Stromal cell of bone marrow (primary cell): ENCODE measurements around the gene TEX11.
"Not testable (repeated sequence)": the region's sequence is repeated elsewhere in the genome, so short reads cannot be mapped to it uniquely, and the experiment has no call there.

Experiments used
- DNase-seq: peaks from one replicate; pipeline ENCODE4 v3.0.0-alpha.2; 2012; ENCODE audit warnings: low read depth

The TEX11 gene

DNA sequence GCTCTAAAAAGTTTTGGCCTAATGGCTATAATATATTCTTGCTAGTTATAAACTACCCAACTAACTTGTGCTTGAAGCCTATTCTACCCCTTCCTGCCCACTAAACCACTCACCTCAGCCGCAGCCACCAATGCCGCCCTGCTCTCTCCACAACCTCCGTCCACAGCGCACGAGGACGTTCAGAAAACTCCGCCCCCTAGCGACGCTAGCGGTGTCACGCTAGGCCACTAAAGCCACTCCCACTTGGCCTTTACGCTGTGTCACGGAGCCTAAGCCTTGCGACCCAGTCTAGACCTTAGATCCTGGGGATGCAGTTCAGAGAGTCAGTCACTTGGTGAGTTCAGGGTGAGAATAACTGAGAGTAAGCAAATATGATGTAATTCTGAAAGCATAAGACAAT lies at the start of gene TEX11:
TSS of gene TEX11 (minus strand) at position 171 of the 400 bp plus-strand sequence. CDS start 922 bp downstream, outside the sequence.
- no peak for DNase-seq

DNA sequence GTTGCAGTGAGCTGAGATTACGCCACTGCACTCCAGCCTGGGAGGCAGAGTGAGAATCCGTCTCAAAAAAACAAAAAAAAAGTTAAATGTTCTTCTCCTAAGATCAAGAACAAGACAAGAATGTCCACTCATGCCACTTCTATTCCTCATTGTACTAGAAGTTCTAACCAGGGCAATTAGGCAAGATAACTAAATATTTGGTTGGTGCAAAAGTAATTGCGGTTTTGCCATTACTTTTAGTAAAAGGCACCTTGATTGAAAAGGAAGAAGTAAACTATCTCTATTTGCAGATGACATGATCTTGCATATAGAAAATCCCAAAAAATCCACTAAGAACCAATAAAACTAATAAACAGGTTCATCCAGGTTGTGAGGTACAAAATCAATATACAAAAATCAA lies 46.4 kb upstream of the TEX11 start:
- no peak for DNase-seq

DNA sequence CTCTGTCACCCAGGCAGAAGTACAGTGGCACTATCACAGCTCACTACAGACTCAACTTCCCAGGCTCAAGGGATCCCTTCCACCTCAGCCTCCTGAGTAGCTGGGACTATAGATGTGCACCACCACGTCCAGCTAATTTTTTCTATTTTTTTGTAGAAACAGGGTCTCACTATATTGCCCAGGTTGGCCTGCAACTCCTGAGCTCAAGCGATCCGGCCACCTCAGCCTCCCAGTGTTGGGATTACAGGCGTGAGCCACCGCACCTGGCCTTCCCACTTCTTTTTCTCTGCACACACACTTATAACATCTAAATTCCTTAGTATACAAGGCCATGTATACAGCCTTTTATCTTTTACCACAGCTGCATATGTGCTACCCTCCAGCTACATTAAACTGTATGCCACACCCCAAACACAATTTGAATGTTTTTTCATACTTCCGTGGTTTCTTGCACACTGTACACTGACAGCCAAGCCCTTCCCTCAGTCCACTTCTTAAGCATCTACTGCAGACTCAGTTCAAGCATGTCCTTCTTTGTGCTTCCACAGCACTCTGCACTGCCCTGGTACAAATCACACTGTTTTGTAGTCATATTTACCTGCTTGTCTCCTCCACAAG lies 15.9 kb upstream of the TEX11 start:
- no peak for DNase-seq

DNA sequence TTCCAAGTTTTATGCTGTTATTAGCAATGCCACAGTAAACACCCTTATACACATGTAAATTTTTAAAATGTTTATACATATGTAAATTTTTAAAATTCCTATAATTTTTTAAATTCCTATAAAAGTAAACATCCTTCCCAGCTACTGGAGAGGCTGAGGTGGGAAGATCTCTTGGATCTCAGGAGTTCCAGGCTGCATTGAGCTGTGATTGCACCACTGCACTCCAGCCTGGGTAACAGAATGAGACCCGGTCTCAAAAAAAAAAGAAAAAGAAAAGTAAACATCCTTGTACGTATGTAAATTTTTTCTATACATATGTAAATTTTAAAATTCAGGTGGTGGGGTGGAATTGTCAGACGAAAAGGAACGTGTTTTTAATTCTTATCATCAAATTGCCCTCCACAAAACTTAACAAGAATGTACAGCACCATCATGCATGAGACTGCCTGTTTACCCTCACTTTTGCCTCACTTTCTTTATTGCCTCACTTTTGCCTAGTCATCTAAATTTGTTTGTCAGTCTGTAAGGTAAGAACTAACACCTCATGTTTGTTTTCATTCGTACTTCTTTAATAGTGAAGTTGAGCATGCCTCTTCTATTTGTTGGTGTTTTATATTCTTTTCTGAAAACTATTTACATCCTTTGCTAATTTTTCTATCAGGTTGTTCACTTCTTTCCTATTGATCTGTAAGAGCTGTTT lies 14.4 kb upstream of the TEX11 start:
- no peak for DNase-seq

DNA sequence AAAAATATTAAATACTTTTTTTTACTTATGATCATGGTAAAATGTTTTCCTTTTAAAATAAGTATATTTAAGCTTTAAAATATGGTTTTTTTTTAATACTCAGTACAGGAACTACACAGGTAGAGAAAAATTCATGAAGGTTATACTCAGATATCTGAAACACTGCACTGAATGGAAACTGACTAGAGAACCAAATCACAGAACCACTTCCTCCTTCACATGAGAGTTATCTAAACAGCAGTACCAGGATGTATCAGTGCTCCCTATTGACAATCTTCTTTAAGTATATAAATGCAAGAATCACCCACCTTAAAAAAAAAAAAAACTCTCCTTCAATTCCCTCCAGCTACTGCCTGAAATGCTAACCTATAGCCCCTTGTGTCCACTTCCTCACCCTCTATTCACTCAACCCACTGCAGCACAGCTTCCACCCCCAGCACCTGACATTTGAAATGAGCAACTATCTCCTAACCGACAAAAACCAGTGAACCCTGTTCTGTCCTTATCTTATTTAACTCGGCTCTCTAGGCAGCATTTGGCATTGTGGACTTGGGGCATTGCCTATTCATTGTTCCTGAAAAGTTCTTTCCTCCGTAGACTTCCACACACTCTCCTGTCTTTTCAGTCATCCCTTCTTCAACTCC lies 13.3 kb upstream of the TEX11 start:
- no peak for DNase-seq

DNA sequence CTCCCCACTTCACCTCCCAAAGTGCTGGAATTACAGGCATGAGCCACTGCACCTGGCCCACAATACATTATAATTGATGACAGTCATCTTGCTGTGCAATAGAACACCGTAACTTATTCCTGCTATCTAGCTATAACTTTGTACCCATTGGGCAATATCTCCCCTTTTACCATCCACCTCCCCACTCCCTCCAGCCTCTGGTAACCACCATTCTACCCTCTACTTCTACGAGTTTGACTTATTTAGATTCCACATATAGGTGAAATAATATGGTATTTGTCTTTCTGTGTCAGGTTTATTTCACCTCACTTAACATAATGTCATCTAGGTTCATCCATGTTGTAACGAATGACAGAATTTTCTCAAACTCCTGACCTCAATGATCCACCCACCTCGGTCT lies 8.2 kb upstream of the TEX11 start:
- DNase-seq: no peak

DNA sequence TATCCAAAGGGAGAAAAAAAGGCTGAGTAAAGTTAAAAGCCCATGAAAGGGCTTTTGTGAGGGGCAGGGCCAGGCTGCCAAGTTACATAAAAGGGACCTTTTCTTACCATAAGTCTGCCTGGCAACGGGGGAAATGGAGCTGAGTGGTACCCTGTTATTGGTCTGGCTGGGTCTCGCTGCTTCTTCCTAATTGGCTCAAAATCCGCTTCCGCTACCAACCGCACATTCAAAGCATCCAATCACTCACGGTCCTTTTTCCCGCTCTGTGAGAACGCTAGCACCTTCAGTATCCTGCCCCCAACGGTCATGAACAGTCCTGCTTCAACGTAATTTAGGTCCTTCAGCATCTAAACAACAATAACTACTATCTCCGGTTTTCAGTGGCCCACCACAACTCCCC lies 611 bp downstream of the TEX11 start:
- no peak for DNase-seq

DNA sequence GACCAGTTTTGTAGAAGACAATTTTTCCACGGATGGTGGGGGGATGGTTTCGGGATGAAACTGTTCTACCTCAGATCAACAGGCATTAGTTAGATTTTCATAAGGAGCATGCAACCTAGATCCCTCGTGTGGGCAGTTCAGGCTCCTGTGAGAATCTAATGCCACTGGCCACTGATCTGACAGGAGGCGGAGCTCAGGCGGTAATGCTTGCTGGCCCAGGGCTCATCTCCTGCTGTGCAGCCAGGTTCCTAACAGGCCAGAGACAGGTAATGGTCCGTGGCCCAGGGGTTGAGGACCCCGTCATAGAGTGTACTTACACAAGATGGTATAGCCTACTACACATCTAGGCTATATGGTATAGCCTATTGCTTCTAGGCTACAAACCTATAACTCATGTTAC lies 7.0 kb downstream of the TEX11 start:
- DNase-seq: no peak

DNA sequence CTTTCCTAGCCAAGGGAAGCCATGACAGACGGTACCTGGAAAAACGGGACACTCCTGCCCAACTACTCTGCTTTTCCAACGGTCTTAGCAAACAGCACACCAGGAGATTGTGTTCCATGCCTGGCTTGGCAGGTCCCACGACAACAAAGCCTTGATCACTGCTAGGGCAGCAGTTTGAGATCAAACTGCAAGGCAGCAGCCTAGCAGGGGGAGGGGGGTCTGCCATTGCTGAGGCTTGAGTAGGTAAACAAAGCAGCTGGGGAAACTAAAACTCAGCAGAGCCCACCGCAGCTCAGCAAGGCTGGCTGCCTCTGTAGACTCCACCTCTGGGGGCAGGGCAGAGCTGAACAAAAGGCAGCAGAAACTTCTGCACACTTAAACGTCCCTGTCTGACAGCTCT lies 18.1 kb downstream of the TEX11 start:
- DNase-seq: not testable (repeated sequence)

DNA sequence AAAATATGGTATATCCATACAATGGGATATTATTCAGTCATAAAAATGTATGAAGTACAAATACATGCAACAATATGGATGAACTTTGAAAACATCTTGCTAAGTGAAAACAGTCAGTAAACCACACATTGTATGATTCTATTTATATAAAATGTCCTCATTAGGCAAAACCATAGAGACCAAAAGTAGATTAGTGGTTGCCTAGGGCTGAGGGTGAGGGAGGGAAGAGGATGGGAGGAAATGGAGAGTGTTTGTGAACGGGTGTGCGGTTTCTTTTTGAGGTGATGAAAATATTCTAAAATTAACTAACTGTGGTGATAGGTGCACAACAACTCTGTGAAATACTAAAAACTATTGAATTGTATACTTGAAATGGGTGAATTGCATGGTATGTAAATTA lies 29.6 kb downstream of the TEX11 start:
- DNase-seq: no peak

DNA sequence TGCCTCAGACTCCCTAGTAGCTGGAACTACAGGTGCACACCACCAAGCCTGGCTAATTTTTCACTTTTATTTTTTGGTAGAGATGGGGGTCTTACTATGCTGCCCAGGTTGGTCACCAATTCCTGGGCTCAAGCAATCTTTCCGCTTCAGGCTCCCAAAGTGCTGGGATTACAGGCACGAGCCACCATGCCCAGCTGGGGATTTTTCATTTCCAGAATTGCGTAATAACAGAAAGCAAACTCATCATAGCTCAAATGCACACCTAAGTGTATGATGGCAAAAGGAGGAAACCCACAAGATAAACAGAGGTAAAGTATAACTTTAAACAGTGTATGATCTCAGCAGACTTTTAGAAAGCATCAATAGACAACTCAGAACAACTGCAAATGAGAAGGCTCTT lies 56.2 kb downstream of the TEX11 start:
- DNase-seq: no peak

DNA sequence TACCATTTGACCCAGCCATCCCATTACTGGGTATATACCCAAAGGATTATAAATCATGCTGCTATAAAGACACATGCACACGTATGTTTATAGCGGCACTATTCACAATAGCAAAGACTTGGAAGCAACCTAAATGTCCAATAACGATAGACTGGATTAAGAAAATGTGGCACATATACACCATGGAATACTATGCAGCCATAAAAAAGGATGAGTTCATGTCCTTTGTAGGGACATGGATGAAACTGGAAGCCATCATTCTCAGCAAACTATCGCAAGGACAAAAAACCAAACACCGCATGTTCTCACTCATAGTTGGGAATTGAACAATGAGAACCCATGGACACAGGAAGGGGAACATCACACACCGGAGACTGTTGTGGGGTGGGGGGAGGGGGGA lies 64.4 kb downstream of the TEX11 start:
- DNase-seq: not testable (repeated sequence)

DNA sequence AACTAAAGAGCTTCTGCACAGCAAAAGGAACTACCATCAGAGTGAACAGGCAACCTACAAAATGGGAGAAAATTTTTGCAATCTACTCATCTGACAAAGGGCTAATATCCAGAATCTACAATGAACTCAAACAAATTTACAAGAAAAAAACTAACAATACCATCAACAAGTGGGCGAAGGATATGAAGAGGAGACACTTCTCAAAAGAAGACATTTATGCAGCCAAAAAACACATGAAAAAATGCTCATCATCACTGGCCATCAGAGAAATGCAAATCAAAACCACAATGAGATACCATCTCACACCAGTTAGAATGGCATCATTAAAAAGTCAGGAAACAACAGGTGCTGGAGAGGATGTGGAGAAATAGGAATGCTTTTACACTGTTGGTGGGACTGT lies 64.9 kb downstream of the TEX11 start:
- not testable (repeated sequence) for DNase-seq

DNA sequence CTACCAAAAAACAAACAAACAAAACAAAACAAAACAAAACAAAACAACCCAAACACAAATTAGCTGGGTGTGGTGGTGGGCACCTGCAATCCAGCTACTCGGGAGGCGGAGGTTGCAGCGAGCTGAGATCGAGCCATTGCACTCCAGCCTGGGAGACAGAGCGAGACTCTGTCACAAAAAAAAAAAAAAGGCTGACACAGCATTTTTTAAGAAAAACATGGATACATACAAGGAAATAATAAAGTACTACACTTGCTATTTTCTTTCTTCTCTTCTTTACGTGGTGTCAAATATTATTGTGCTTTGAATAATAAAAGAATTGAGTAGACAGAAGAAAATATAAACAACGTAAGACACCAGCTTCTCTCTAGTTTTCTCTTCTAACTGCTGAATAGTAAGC lies 73.9 kb downstream of the TEX11 start:
- no peak for DNase-seq

DNA sequence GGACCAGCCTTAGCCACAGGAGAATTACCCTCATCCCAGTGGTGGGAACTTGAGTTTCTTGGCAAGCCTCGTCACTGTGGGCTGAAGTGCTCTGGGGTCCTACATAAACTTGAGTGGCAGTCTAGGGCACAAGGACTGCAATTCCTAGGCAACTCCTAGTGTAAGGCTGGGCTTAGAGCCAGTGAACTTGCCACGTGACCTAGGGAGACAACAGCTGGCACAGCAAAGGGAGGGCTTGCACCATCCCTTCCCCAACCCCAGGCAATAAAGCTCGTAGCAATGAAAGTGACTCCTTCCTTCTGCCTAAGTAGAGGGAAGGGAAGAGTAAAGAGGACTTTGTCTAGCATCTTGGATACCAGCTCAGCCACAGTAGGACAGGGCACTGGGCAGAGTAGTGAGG lies 81.8 kb downstream of the TEX11 start:
- DNase-seq: no peak

DNA sequence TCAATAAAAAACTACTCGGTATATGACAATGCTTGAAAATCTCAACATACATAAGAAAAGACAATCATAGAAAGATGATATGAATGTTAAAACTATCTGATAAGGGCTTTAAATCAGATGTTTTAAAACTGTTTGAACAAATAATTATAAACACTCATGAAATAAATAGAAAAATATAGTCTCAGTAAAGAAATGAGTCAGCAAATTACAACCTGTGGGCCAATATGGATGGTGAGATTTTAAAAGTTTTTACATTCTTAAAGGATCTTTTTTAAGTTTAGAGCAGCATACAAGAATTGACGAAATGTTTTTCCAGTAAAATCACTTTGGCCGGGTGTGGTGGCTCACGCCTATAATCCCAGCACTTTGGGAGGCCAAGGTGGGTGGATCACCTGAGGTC lies 83.1 kb downstream of the TEX11 start:
- DNase-seq: no peak

DNA sequence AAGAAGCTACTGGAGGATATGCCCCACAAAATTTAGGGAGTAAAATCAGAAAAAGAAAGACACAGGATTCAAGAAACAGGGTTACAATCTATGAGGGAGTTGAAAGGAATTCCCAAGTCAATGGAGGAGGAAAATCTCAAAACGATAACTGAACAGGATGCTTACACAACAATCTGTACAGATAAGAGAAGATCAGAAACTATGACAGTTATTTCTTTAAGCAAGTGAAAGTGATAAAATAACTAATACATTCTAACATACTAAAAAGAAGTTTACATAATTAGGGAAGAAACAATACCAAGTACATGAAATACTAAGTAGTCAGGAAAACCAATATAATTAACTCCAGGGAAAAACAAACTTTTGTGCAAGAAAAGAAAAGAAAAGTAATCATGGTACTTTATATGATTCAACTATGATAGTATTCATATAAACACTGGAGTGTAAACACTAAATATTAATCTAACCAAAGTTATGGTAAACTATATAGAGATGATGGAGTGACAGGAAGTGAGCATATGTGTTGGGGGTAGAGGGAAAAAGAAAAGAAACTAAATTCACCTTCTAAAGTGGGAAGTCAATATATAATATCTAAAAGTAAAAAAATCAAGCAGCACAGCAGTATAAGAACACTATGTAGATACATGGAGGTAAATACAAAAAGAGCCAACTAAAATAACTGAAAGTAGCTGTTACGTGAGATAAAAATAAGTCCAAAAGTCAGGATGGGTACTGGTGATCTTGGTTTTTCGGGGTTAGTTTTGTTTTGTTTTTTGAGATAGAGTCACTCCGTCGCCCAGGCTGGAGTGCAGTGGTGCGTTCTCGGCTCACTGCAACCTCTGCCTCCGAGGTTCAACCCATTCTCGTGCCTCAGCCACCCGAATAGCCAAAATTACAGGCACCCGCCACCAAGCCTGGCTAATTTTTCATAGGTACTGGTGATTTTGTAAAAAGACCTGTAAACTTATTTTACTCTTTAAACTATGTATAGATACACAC lies 99.3 kb downstream of the TEX11 start:
- no peak for DNase-seq

DNA sequence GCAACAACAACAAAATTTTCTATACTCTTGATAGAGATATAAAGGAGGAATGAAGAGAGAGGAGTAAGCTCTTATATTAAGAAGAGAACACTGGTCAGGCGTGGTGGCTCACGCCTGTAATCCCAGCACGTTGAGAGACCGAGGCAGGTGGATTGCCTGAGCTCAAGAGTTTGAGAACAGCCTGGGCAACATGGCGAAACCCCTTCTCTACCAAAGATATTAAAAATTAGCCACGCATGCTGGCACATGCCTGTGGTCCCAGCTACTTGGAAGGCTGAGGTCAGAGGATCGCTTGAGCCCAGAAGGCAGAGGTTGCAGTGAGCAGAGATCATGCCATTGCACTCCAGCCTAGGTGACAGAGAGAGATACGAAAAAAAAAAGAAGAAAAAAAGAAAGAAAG lies 102.4 kb downstream of the TEX11 start:
- no peak for DNase-seq

DNA sequence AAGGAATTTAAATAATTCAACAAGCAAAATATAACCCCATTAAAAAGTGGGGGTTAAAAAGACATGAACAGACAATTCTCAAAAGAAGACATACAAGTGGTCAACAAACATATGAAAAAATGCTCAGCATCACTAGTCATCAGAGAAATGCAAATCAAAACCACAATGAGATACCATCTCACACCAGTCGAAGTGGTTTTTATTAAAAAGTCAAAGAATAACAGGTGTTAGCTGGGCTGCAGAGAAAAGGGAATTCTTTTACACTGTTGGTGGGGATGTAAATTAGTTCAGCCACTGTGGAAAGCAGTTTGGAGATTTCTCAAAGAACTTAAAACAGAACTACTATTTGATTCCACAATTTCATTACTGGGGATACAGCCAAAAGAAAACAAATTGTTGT lies 111.8 kb downstream of the TEX11 start:
- not testable (repeated sequence) for DNase-seq

DNA sequence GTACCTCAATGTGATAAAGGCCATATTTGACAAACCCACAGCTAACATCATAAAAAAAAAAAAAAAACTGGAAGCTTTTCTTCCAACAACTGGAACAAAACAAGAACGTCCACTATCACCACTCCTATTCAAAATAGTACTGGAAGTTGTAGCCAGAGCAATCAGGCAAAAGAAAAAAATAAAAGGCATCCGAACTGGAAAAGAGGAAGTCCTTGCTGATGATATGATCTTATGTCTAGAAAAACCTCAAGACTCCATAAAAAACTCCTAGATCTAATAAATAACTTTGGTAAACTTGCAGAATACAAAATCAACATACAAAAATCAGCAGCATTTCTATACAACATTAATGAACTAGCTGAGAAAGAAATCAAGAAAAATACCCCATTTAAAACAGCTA lies 134.3 kb downstream of the TEX11 start:
- DNase-seq: no peak

DNA sequence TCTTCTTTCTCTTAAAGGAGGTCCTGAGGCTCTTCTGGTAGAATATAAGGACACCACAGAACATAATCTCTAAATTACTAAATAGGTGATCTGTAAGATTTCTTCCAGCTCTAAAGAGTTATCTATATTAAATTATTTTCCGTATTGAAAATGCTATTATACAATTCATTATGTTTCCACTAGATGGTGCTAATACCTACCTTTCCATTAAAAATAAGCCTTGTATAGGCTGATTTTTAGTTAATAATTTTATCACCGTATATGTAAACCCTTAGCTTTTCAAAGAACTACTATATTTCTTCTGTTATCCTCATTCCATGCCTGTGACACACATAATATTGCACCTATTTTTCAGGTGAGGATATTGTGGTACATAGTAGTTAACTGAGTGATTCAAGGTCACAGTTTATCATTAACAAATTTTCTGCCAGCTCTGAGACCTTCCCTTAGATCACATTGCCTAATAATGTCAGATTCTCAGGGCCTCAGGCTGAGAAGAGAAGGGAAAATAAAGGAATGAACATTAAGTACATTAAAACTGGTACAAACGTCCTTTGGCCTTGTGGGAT lies 138.8 kb downstream of the TEX11 start:
- DNase-seq: no peak

DNA sequence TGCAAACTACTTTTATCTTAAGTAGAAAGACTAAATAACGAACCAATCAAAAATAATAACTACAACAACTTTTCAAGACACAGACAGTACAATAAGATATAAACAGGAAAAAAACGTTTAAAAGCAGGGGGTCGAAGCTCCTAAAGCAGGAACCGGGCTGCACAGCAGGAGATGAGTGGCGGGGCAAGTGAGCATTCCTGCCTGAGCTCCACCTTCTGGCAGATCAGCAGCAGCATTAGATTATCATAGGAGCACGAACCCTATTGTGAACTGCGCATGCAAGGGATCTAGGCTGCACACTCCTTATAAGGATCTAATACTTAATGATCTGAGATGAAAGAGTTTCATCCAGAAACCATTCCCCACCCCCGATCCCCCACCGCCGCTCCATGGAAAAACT lies 146.2 kb downstream of the TEX11 start:
- no peak for DNase-seq
